Adrenal gland (tissue), 12 donors: ENCODE data around the gene UHMK1. TPM values are rescaled to one million over a fixed set of nuclear protein-coding genes. Genes with fewer than 3 reads are reported as not detected.
"Not testable (repeated sequence)": the region's sequence is repeated elsewhere in the genome, so short reads cannot be mapped to it uniquely, and the experiment has no call there.

Source experiments
- DNase-seq, 7 donors: peaks; one replicate each; pipeline ENCODE4 v3.0.0-alpha.2; 2019 to 2020
- H3K27ac ChIP-seq, 5 donors: fragments of 200-600 bp; sonication (generic) in 4 of 5; 1 replicate in 3 of 5; 2 replicates in 2 of 5; pipeline versions ENCODE4 v1.5.1 to v1.8.0; 2016 to 2020; ENCODE audit warnings: mild to moderate bottlenecking in 1 of 5
- H3K27me3 ChIP-seq: fragments of 200-600 bp; 2 replicates; pipeline ENCODE4 v1.8.0; 2021
- H3K36me3 ChIP-seq, 2 donors: fragments of 200-600 bp; replicated peaks in 1 of 2; 1 replicate in 1 of 2; 2 replicates in 1 of 2; pipeline versions ENCODE4 v1.5.1 to v1.8.0; 2018 to 2022
- H3K4me1 ChIP-seq, 2 donors: fragments of 200-600 bp; replicated peaks in 1 of 2; 1 replicate in 1 of 2; 2 replicates in 1 of 2; pipeline versions ENCODE4 v1.5.1 to v1.8.0; 2018 to 2021
- H3K4me3 ChIP-seq, 4 donors: fragments of 200-600 bp; sonication (generic) in 3 of 4; one replicate each; pipeline ENCODE4 v1.5.1; 2016 to 2018
- H3K9me3 ChIP-seq, 3 donors: fragments of 200-600 bp; sonication (generic) in 1 of 3; replicated peaks in 1 of 3; 1 replicate in 2 of 3; 2 replicates in 1 of 3; pipeline versions ENCODE4 v1.5.1 to v1.8.0; 2016 to 2021
- POLR2A ChIP-seq, 2 donors: fragments of 450-650 bp; IDR thresholded peaks; one replicate each; pipeline ENCODE4 v1.6.1; 2017; ENCODE audit warnings: antibody characterized with exemption in 2 of 2, mild to moderate bottlenecking in 2 of 2, moderate library complexity in 1 of 2
- WGBS, 4 donors: extraction: QIAGEN DNeasy Blood & Tissue Kit in 2 of 4; methylation state at CpG; one replicate each; pipeline versions ENCODE4 v1.1.5 to v1.1.7; 2013 to 2017; 5-methylcytosine and 5-hydroxymethylcytosine counted together
- intact Hi-C, 2 donors: fragments of 100-400 bp; cut with DNase I; formaldehyde crosslinking; loops; one replicate each; pipeline versions ENCODE4 v1.14.1 to v1.15.0; 2022 to 2023
- polyA plus RNA-seq, 3 donors: library from polyadenylated mRNA; stranded (reverse); fragments of 200-250 nt in 2 of 3; fragments of 350-450 nt in 1 of 3; fragmentation: Illumina TruSeq in 1 of 3; extraction: RNeasy Lipid Tissue Mini Kit (QIAGEN cat#74804) in 1 of 3; gene quantifications; one replicate each; pipeline ENCODE4 v1.2.3, GENCODE V29; 2013 to 2014
- total RNA-seq, 9 donors: library from RNA; depleted of rRNA in 4 of 9; stranded (reverse); fragments of >200 nt in 4 of 9; fragments of 120-200 nt in 1 of 9; fragmentation: NEBNext Ultra II Directional in 1 of 9; extraction: Animal tissue kit (Norgen Biotek cat#: 25700) in 1 of 9; gene quantifications; one replicate each; pipeline versions ENCODE4 v1.1.0 to v1.2.4, GENCODE V29; 2013 to 2023
- TF ChIP-seq, protein P1 (sequence below), 6 experiments: fragments of 450-650 bp in 4 of 6; fragments of 200-600 bp in 2 of 6; sonication (generic) in 1 of 6; IDR thresholded peaks; 1 replicate in 5 of 6; 2 replicates in 1 of 6; pipeline versions ENCODE4 v1.5.1 to v1.8.0; 2016 to 2021; ENCODE audit warnings: antibody characterized with exemption in 6 of 6, mild to moderate bottlenecking in 2 of 6, moderate library complexity in 1 of 6
- donor health status: healthy with polysubstance abuse.
- donor health status: Bipolar disorder and iron deficiency.
- donor health status: DM: yes; HTN: yes; CAD: no.
- donor health status: DM: no; HTN: no; CAD: no.
- donor health status: DM: no; HTN: no; CAD: no.
- donor health status: DM: yes; HTN: yes; CAD: no.

UHMK1 gene
- total and polyA plus RNA-seq, 12 donors: 9.5 to 81.6 (median 56.0) TPM

DNA sequence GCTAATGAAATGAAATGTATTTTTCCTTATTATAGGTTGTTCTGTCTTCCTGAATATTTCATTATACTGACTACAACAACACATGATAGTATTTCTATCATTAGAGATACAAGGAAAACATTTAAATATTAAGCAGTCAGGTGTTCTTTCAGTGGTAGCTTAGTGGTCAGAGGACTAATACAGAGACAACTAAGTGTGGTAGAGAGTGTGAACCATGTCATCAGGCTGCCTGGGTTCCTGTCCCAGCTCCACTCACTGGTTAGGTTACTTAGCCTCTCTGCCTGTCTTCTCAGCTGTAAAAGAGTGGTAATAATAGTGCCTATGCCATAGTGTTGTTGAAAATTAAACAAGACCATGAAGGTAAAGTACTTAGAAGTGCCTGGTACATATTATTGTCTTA lies 67.8 kb downstream of the UHMK1 start:
- H3K4me1 ChIP-seq: peaks cover 3 to 32% of the 10 kb centered on the region in 2 donors
- no peaks in the 10 kb centered on the region for H3K27me3 ChIP-seq
- peaks cover 0 to 23% of the 10 kb centered on the region in 2 donors for H3K36me3 ChIP-seq
- no peak overlapping the region for H3K4me3 ChIP-seq
- no peak for DNase-seq
- intact Hi-C loops: no loop called here
- H3K9me3 ChIP-seq: no peaks in the 10 kb centered on the region
- no peak overlapping the region for H3K27ac ChIP-seq
- TF ChIP-seq POLR2A (IDR thresholded peaks at IDR 0.05): no peak
- TF ChIP-seq, protein P1, sequence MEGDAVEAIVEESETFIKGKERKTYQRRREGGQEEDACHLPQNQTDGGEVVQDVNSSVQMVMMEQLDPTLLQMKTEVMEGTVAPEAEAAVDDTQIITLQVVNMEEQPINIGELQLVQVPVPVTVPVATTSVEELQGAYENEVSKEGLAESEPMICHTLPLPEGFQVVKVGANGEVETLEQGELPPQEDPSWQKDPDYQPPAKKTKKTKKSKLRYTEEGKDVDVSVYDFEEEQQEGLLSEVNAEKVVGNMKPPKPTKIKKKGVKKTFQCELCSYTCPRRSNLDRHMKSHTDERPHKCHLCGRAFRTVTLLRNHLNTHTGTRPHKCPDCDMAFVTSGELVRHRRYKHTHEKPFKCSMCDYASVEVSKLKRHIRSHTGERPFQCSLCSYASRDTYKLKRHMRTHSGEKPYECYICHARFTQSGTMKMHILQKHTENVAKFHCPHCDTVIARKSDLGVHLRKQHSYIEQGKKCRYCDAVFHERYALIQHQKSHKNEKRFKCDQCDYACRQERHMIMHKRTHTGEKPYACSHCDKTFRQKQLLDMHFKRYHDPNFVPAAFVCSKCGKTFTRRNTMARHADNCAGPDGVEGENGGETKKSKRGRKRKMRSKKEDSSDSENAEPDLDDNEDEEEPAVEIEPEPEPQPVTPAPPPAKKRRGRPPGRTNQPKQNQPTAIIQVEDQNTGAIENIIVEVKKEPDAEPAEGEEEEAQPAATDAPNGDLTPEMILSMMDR (IDR thresholded peaks at IDR 0.05): no peak

DNA sequence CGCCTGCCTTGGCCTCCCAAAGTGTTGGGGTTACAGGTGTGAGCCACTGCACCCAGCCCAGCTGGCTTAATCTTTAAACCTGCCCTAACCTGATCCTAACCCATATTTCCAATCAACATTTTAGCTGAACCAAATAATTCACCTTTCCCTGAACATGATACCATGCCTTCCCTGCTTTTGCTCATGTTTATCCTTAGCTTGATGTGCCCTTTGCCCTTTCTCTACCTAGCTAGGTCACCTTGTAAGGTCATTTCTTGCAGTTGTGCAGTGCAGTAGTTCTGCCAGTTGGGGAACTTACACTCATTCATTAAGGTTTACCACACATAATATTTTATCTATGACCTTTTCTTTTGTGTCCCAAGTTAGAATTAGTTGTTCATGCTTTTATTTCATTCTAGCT lies 69.3 kb downstream of the UHMK1 start:
- H3K4me3 ChIP-seq: no peak overlapping the region
- WGBS, 4 donors: 79 to 100% (median 92%) methylated on average over 1 of the region's 1 CpG
- peaks cover 5 to 39% of the 10 kb centered on the region in 2 donors for H3K4me1 ChIP-seq
- H3K27me3 ChIP-seq: no peaks in the 10 kb centered on the region
- no peak for TF ChIP-seq POLR2A (IDR thresholded peaks at IDR 0.05)
- TF ChIP-seq, protein P1 (IDR thresholded peaks at IDR 0.05): no peak
- H3K9me3 ChIP-seq: no peaks in the 10 kb centered on the region
- DNase-seq: no peak
- no peak overlapping the region for H3K27ac ChIP-seq
- H3K36me3 ChIP-seq: peaks cover 0 to 23% of the 10 kb centered on the region in 2 donors
- intact Hi-C loops: no loop called here

- Histone ChIP-seq H3K27me3 (no peaks in the 10 kb centered on the region), H3K9me3 (no peaks in the 10 kb centered on the region), H3K4me3 (no peak overlapping the region), H3K4me1 (peaks cover 5 to 37% of the 10 kb centered on the region in 2 donors), H3K27ac (no peak overlapping the region), H3K36me3 (peaks cover 0 to 23% of the 10 kb centered on the region in 2 donors)
- intact Hi-C loops: no loop called here
- TF ChIP-seq, protein P1 (IDR thresholded peaks at IDR 0.05): no peak
- no peak for TF ChIP-seq POLR2A (IDR thresholded peaks at IDR 0.05)
- 69 to 81% (median 75%) methylated on average over 4 of the region's 4 CpGs for WGBS, 4 donors
- no peak for DNase-seq
These were observed 71.2 kb downstream of the UHMK1 start for GRCh38 chr1:162568802-162569201.

DNA sequence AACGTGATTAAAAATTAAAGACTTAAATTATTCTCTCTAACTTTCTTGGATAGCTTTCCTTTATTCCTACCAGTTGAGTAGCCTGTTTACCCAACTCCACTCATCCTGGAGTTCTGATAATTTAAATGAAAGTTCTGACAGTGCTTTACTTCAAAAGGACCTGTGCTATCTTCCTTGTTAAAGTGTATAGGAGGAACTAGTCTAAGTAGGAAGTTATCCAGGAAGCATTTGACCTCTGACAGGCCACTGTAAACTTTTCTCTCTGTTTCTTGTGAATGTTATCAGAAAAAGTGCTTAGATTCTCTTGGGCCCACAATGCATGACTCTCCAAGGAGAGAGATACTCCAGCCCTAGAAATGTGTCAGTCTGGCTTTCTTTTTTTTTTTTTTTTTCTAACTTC lies 73.1 kb downstream of the UHMK1 start:
- TF ChIP-seq, protein P1 (IDR thresholded peaks at IDR 0.05): no peak
- TF ChIP-seq POLR2A (IDR thresholded peaks at IDR 0.05): no peak
- intact Hi-C loops: no loop called here
- Histone ChIP-seq H3K9me3 (no peaks in the 10 kb centered on the region), H3K4me3 (no peak overlapping the region), H3K4me1 (peaks cover 5 to 25% of the 10 kb centered on the region in 2 donors), H3K27ac (no peak overlapping the region), H3K36me3 (peaks cover 0 to 23% of the 10 kb centered on the region in 2 donors), H3K27me3 (no peaks in the 10 kb centered on the region)
- no peak for DNase-seq
- WGBS, 4 donors: 73 to 97% (median 74%) methylated on average over 1 of the region's 1 CpG

GRCh38 chr1:162571121-162571520 lies 73.5 kb downstream of the UHMK1 start:
- H3K27ac ChIP-seq, H3K27me3 ChIP-seq, H3K4me3 ChIP-seq, DNase-seq, intact Hi-C loops, H3K9me3 ChIP-seq: not testable (repeated sequence)
- 89 to 100% (median 94%) methylated on average over 7 of the region's 7 CpGs for WGBS, 4 donors
- peaks cover 5 to 25% of the 10 kb centered on the region in 2 donors for H3K4me1 ChIP-seq
- peaks cover 0 to 20% of the 10 kb centered on the region in 2 donors for H3K36me3 ChIP-seq
